B cell (primary cell): ENCODE results near the gene C14orf119. TPM values are rescaled to one million over a fixed set of nuclear protein-coding genes. Genes with fewer than 3 reads are reported as not detected.

Experiments
- ATAC-seq: fragments of 200-7000 bp; cut with Tn5 transposase; one replicate; pipeline ENCODE4 v1.10.0; 2021; ENCODE audit warnings: low read depth, mild to moderate bottlenecking, moderate number of reproducible peaks, moderate library complexity
- CTCF ChIA-PET: fragments of 350-600 bp; sonication (Branson Sonifier 250); formaldehyde crosslinking; loops from one replicate; lab custom pipeline; 2021; ENCODE audit warnings: antibody characterized with exemption, inconsistent platforms; lab: Charles Lee
- POLR2A ChIA-PET: fragments of 350-600 bp; sonication (Branson Sonifier 250); formaldehyde crosslinking; loops from one replicate; lab custom pipeline; 2021; ENCODE audit warnings: antibody characterized with exemption; lab: Charles Lee
- DNase-seq: peaks from one replicate; pipeline ENCODE4 v3.0.0; 2013
- H2AFZ ChIP-seq: 2 replicates; pipeline ENCODE4 v1.6.1; 2012; ENCODE audit warnings: mild to moderate bottlenecking, low read depth, low read length; ENCODE audit not compliant: insufficient read depth, poor library complexity, severe bottlenecking
- H3K27ac ChIP-seq, 2 donors: 1 replicate in 1 of 2; 2 replicates in 1 of 2; pipeline ENCODE4 v1.5.1; 2012 to 2013; ENCODE audit warnings: low read length in 2 of 2, mild to moderate bottlenecking in 2 of 2, moderate library complexity in 1 of 2
- H3K27me3 ChIP-seq, 4 experiments: fragments of 200-600 bp in 1 of 4; sonication (generic) in 1 of 4; replicated peaks in 1 of 4; 1 replicate in 2 of 4; 2 replicates in 2 of 4; pipeline versions ENCODE4 v1.6.1 to v1.7.0; 2013 to 2016; ENCODE audit warnings: low read length in 3 of 4, mild to moderate bottlenecking in 2 of 4, mixed read lengths in 1 of 4, moderate library complexity in 1 of 4; ENCODE audit not compliant: insufficient read depth in 4 of 4, control insufficient read depth in 3 of 4; ENCODE audit errors: control extremely low read depth in 1 of 4
- H3K36me3 ChIP-seq, 2 experiments: replicated peaks in 1 of 2; 1 replicate in 1 of 2; 2 replicates in 1 of 2; pipeline versions ENCODE4 v1.6.1 to v1.7.1; 2013; ENCODE audit warnings: low read length in 1 of 2; ENCODE audit not compliant: insufficient read depth in 2 of 2, control insufficient read depth in 1 of 2; ENCODE audit errors: control extremely low read depth in 1 of 2, extremely low read depth in 1 of 2
- H3K4me1 ChIP-seq, 2 donors: fragments of 200-600 bp in 1 of 2; sonication (generic) in 1 of 2; 1 replicate in 1 of 2; 2 replicates in 1 of 2; pipeline versions ENCODE4 v1.5.1 to v1.6.1; 2013 to 2017; ENCODE audit warnings: low read length in 2 of 2; ENCODE audit not compliant: control insufficient read depth in 2 of 2, insufficient read depth in 2 of 2
- H3K4me2 ChIP-seq: replicated peaks from 2 replicates; pipeline ENCODE3; 2012; ENCODE audit warnings: mild to moderate bottlenecking, low read depth, low read length; ENCODE audit not compliant: poor library complexity, severe bottlenecking
- H3K4me3 ChIP-seq, 5 experiments: fragments of 200-600 bp in 1 of 5; sonication (generic) in 1 of 5; 1 replicate in 3 of 5; 2 replicates in 2 of 5; pipeline versions ENCODE4 v1.5.1 to v1.7.0; 2011 to 2016; ENCODE audit warnings: low read length in 4 of 5, mild to moderate bottlenecking in 4 of 5, low read depth in 2 of 5, control low read depth in 1 of 5, moderate library complexity in 1 of 5; ENCODE audit not compliant: insufficient read depth in 1 of 5; ENCODE audit errors: control extremely low read depth in 1 of 5, extremely low read depth in 1 of 5
- H3K79me2 ChIP-seq: fragments of 200-600 bp; sonication (generic); one replicate; pipeline ENCODE4 v1.6.0; 2016; ENCODE audit warnings: low read length; ENCODE audit not compliant: control insufficient read depth, insufficient read depth
- H3K9ac ChIP-seq: fragments of 200-600 bp; sonication (generic); 2 replicates; pipeline ENCODE4 v1.6.1; 2017; ENCODE audit warnings: mild to moderate bottlenecking, low read length, moderate library complexity
- H3K9me3 ChIP-seq, 3 donors: one replicate each; pipeline versions ENCODE4 v1.6.1 to v1.7.1; 2013; ENCODE audit warnings: low read length in 2 of 3; ENCODE audit not compliant: control insufficient read depth in 2 of 3, insufficient read depth in 1 of 3; ENCODE audit errors: control extremely low read depth in 1 of 3
- H4K20me1 ChIP-seq: 2 replicates; pipeline ENCODE4 v1.6.0; 2012; ENCODE audit warnings: mild to moderate bottlenecking, low read length; ENCODE audit not compliant: insufficient read depth, control insufficient read depth, poor library complexity, severe bottlenecking
- H3K27ac Mint-ChIP-seq: one replicate; pipeline ENCODE4 v1.8.0; 2021; ENCODE audit warnings: mixed read lengths
- H3K27me3 Mint-ChIP-seq: one replicate; pipeline ENCODE4 v1.8.0; 2021; ENCODE audit warnings: mixed read lengths
- H3K4me1 Mint-ChIP-seq: one replicate; pipeline ENCODE4 v1.8.0; 2021; ENCODE audit warnings: mixed read lengths
- H3K4me3 Mint-ChIP-seq: one replicate; pipeline ENCODE4 v1.8.0; 2021; ENCODE audit warnings: mixed read lengths
- H3K9me3 Mint-ChIP-seq: one replicate; pipeline ENCODE4 v1.8.0; 2022; ENCODE audit warnings: mixed read lengths; ENCODE audit not compliant: insufficient read depth
- EZH2 ChIP-seq: IDR thresholded peaks from 2 replicates; pipeline ENCODE4 v1.6.1; 2012; ENCODE audit warnings: borderline replicate concordance, low read depth, mild to moderate bottlenecking, moderate library complexity, low read length; ENCODE audit not compliant: insufficient read depth, poor library complexity, severe bottlenecking
- WGBS: methylation state at CpG from one replicate; pipeline ENCODE4 v1.1.5; 2013; ENCODE audit warnings: missing lambda C conversion rate; ENCODE audit not compliant: insufficient coverage; 5-methylcytosine and 5-hydroxymethylcytosine counted together
- intact Hi-C: fragments of 100-400 bp; cut with micrococcal nuclease; formaldehyde crosslinking; loops from one replicate; pipeline ENCODE4 v1.10.0; 2022
- polyA plus RNA-seq: library from polyadenylated mRNA; depleted of rRNA; stranded (reverse); fragments of >200 nt; gene quantifications from 2 replicates; pipeline ENCODE4 v1.2.3, GENCODE V29; 2012
- total RNA-seq, 2 donors: library from RNA; stranded (reverse); fragments of 120-200 nt in 1 of 2; gene quantifications; 1 replicate in 1 of 2; 2 replicates in 1 of 2; pipeline versions ENCODE4 v1.2.3 to v1.2.4, GENCODE V29; 2013 to 2022
- TF ChIP-seq, protein P1 (sequence below): fragments of 200-600 bp; IDR thresholded peaks from one replicate; pipeline ENCODE4 v1.8.0; 2022; ENCODE audit warnings: antibody characterized with exemption, mild to moderate bottlenecking

C14orf119 gene
- total and polyA plus RNA-seq, 2 donors (not counting 1 experiment from before 2014, with no cell fraction given), result 12.2 to 30.6 TPM

DNA sequence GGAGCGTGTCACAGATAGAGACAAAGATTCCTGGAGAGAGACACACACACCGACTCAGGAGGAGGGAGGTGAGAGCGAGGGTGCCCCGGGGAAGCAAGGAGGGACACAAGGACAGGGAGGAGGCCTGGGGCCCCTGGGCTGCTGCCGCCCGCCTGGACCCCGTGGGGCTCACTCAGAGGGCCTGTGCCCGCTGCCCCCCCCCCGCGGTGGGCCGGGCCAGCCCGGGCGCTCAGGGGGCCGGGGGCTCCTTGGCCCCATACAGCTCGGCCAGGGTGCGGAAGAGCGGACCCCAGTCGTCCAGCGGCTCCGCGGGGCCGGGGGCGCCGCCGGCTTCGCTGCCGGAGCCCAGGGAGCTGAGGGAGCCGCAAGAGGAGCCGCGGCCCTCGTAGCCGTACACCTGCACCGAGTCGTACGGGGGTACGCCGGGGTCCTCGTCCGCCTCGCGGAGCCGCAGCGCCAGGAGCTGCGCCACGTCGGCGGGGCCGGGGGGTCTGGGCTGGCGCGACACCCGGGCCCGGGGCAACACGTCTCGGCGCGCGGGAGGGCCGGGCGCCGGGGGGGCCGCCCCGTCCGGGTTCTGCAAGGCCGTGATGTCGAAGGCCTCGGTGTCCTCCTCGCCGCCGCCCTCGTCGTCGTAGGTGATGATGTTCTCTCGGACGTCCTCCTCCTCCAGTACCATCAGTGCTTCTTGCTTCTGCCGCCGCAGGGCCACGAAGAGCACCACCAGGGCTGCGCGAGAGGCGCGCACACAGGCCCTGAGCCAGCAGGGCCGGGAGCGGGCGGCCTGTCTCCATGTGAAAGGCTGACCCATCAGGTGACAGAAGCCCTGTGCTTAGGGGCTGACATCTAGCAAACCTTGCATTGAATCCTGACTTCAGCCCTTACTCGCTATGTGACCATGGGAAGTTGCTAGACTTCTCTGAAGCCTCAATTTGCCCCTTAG, 47.3 kb upstream of the C14orf119 start:
- ChIA-PET POLR2A (no interaction called here), CTCF (interaction anchor here (0.9 to 1.7 kb wide), 2 partner anchors 10 kb away, joined by 3 to 5 read pairs; no protein-coding TSS in a partner anchor)
- 83% methylated on average over 83 of the region's 85 CpGs for whole genome bisulfite sequencing
- DNase-seq (no peak), ATAC-seq (no peak)
- no peaks in the 10 kb centered on the region for H3K4me1 Mint-ChIP-seq
- Histone ChIP-seq H3K4me1 (no peaks in the 10 kb centered on the region), H3K27me3 (no peaks in the 10 kb centered on the region), H3K27ac (no peak overlapping the region), H4K20me1 (no peaks in the 10 kb centered on the region), H3K4me2 (no peak overlapping the region), H3K36me3 (no peaks in the 10 kb centered on the region), H3K9ac (no peak overlapping the region), H3K9me3 (no peaks in the 10 kb centered on the region), H3K79me2 (no peaks in the 10 kb centered on the region), H2AFZ (no peak overlapping the region), H3K4me3 (no peak overlapping the region)
- no peaks in the 10 kb centered on the region for H3K9me3 Mint-ChIP-seq
- H3K27me3 Mint-ChIP-seq, result no peaks in the 10 kb centered on the region
- no peak for TF ChIP-seq EZH2
- TF ChIP-seq, protein P1, sequence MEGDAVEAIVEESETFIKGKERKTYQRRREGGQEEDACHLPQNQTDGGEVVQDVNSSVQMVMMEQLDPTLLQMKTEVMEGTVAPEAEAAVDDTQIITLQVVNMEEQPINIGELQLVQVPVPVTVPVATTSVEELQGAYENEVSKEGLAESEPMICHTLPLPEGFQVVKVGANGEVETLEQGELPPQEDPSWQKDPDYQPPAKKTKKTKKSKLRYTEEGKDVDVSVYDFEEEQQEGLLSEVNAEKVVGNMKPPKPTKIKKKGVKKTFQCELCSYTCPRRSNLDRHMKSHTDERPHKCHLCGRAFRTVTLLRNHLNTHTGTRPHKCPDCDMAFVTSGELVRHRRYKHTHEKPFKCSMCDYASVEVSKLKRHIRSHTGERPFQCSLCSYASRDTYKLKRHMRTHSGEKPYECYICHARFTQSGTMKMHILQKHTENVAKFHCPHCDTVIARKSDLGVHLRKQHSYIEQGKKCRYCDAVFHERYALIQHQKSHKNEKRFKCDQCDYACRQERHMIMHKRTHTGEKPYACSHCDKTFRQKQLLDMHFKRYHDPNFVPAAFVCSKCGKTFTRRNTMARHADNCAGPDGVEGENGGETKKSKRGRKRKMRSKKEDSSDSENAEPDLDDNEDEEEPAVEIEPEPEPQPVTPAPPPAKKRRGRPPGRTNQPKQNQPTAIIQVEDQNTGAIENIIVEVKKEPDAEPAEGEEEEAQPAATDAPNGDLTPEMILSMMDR, result no peak
- H3K4me3 Mint-ChIP-seq, result no peak overlapping the region
- no peak overlapping the region for H3K27ac Mint-ChIP-seq
- intact Hi-C loops, result no loop called here

DNA sequence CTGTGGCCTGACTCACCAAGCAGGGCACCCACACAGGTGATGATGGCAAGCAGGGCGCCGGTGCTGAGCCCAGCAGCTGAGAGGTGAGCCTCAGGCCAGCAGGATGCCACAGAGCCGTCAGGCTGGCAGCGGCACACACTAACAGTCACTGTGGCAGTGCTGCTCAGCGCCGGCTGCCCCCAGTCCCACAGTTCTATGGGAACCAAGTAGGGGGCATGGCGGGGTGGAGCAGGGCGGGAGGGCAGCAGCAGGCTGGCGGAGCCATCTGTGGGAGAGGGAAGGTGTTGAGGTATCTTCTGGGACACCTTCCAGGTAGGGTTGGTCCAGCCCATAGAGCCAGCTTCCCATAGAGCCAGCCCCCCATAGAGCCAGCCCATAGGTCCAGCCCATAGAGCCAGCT, 46.3 kb upstream of the C14orf119 start:
- Mint-ChIP-seq H3K4me3 (no peak overlapping the region), H3K27ac (no peak overlapping the region), H3K4me1 (no peaks in the 10 kb centered on the region), H3K9me3 (no peaks in the 10 kb centered on the region), H3K27me3 (no peaks in the 10 kb centered on the region)
- Histone ChIP-seq H4K20me1 (no peaks in the 10 kb centered on the region), H3K4me2 (no peak overlapping the region), H3K79me2 (no peaks in the 10 kb centered on the region), H3K9ac (no peak overlapping the region), H2AFZ (no peak overlapping the region), H3K4me3 (no peak overlapping the region), H3K9me3 (no peaks in the 10 kb centered on the region), H3K36me3 (no peaks in the 10 kb centered on the region), H3K27me3 (no peaks in the 10 kb centered on the region), H3K4me1 (no peaks in the 10 kb centered on the region), H3K27ac (no peak overlapping the region)
- intact Hi-C loops, result no loop called here
- no peak for ATAC-seq
- DNase-seq, result no peak
- 95% methylated on average over 6 of the region's 9 CpGs for WGBS
- ChIA-PET POLR2A (no interaction called here), CTCF (interaction anchor here (0.9 kb wide), 1 partner anchor 9 kb away, joined by 3 read pairs; no protein-coding TSS in a partner anchor)
- TF ChIP-seq EZH2, result no peak
- TF ChIP-seq, protein P1, result no peak
